GM12878 (cell line): Measurements from ENCODE around the gene CDK15. TPM values are rescaled to one million over a fixed set of nuclear protein-coding genes. Genes with fewer than 3 reads are reported as not detected.

Source experiments
- BACH1 ChIP-seq: fragments of 450-650 bp; IDR thresholded peaks from 2 replicates; pipeline ENCODE4 v1.6.1; 2017; ENCODE audit warnings: mild to moderate bottlenecking, borderline replicate concordance
- CBX3 ChIP-seq: fragments of 200-600 bp; sonication (generic); IDR thresholded peaks from 2 replicates; pipeline ENCODE4 v1.6.1; 2016; ENCODE audit warnings: low read depth, borderline replicate concordance
- CHD2 ChIP-seq: IDR thresholded peaks from 2 replicates; pipeline ENCODE4 v1.6.1; 2011; ENCODE audit warnings: low read depth, low read length, improper control_type of control experiment, borderline replicate concordance
- DPF2 ChIP-seq: fragments of 450-650 bp; IDR thresholded peaks from 2 replicates; pipeline ENCODE4 v1.6.1; 2017; ENCODE audit warnings: mild to moderate bottlenecking
- FOS ChIP-seq: IDR thresholded peaks from 3 replicates; pipeline ENCODE4 v1.6.1; 2011; ENCODE audit warnings: borderline replicate concordance; ENCODE audit not compliant: insufficient read length; ENCODE audit errors: extremely low read depth
- HDAC2 ChIP-seq: fragments of 200-600 bp; sonication (generic); IDR thresholded peaks from 2 replicates; pipeline ENCODE4 v1.6.1; 2017
- JUNB ChIP-seq: IDR thresholded peaks from 2 replicates; pipeline ENCODE4 v1.6.1; 2016; ENCODE audit warnings: antibody characterized with exemption, mild to moderate bottlenecking
- RB1 ChIP-seq: fragments of 450-650 bp; formaldehyde crosslinking; IDR thresholded peaks from 2 replicates; pipeline ENCODE4 v1.6.1; 2017; ENCODE audit warnings: mild to moderate bottlenecking, borderline replicate concordance
- RBBP5 ChIP-seq: fragments of 200-600 bp; sonication (generic); conservative IDR thresholded peaks from 2 replicates; pipeline ENCODE4 v1.6.1; 2016
- RUNX3 ChIP-seq: IDR thresholded peaks from 2 replicates; pipeline ENCODE4 v1.6.1; 2012; ENCODE audit warnings: low read length, inconsistent platforms
- ZNF274 ChIP-seq: IDR thresholded peaks from one replicate; pipeline ENCODE4 v1.8.0; 2011; ENCODE audit not compliant: insufficient read length, insufficient read depth
- ZNF622 ChIP-seq: fragments of 450-650 bp; IDR thresholded peaks from 2 replicates; pipeline ENCODE4 v1.6.1; 2017; ENCODE audit warnings: mild to moderate bottlenecking, inconsistent platforms
- polyA plus RNA-seq, 11 experiments: library from polyadenylated mRNA; depleted of rRNA in 4 of 11; unstranded in 6 of 11; stranded (reverse) in 5 of 11; fragments of >200 nt; fragmentation: Nextera tagmentation in 4 of 11; fragmentation: Illumina TruSeq in 1 of 11; extraction: Ambion mirVana in 4 of 11; extraction: Trizol in 1 of 11; gene quantifications; 1 replicate in 1 of 11; 2 replicates in 10 of 11; pipeline versions ENCODE4 v1.2.1 to v1.2.3, GENCODE V29; 2011 to 2016; ENCODE audit warnings: inconsistent platforms in 2 of 11, missing spikeins in 2 of 11, low read depth in 1 of 11
- total RNA-seq, 4 experiments: library from RNA; depleted of rRNA in 3 of 4; stranded (reverse); fragments of >200 nt in 3 of 4; fragmentation: Illumina TruSeq in 1 of 4; extraction: Trizol in 1 of 4; gene quantifications; 2 replicates each; pipeline versions ENCODE4 v1.2.1 to v1.2.3, GENCODE V29; 2013 to 2021
- TF ChIP-seq, protein P1 (sequence below): fragments of 450-650 bp; IDR thresholded peaks from 2 replicates; pipeline ENCODE4 v1.6.1; 2017; ENCODE audit warnings: mild to moderate bottlenecking, moderate library complexity
- TF ChIP-seq, protein P2 (sequence below): fragments of 450-650 bp; IDR thresholded peaks from 2 replicates; pipeline ENCODE4 v1.6.1; 2014; ENCODE audit warnings: mild to moderate bottlenecking
- TF ChIP-seq, protein P3 (sequence below), 3 experiments: IDR thresholded peaks in 2 of 3; conservative IDR thresholded peaks in 1 of 3; 2 replicates each; pipeline ENCODE4 v1.5.1; 2011; ENCODE audit warnings: low read depth in 3 of 3, low read length in 3 of 3, mild to moderate bottlenecking in 3 of 3, control low read depth in 2 of 3, moderate library complexity in 2 of 3, inconsistent platforms in 1 of 3, mixed read lengths in 1 of 3; ENCODE audit not compliant: control insufficient read depth in 2 of 3, insufficient read depth in 1 of 3; ENCODE audit errors: extremely low read depth in 1 of 3
- TF ChIP-seq, protein P4 (sequence below): IDR thresholded peaks from 2 replicates; pipeline ENCODE4 v1.6.1; 2012; ENCODE audit warnings: low read length, inconsistent platforms

CDK15 gene
- total and polyA plus RNA-seq, 10 of the 15 experiments (the other 5 are each of a cell fraction or from before 2014, with no cell fraction given), result 0.01 to 0.04 TPM; not detected in 8

DNA sequence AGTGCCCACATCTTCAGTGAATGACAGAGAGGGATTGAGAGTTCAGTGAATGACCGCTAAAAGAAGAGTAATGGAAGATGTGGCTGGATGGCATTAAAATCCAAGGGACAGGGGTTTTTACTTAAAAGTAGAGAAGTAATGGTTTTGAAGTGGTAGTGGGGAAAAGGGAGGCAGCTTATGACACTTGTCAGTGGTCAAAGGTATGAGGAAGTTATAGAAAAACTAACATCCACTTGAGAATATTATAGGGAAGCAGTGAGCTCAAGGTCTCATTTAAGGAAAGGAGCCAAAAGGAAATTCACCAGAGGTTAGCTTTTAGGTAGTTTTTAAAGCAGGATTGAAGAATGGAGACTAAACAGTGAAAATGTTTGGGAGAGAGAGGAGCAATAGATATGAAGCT, 24.3 kb downstream of the CDK15 start (continued):
- TF ChIP-seq, protein P1, sequence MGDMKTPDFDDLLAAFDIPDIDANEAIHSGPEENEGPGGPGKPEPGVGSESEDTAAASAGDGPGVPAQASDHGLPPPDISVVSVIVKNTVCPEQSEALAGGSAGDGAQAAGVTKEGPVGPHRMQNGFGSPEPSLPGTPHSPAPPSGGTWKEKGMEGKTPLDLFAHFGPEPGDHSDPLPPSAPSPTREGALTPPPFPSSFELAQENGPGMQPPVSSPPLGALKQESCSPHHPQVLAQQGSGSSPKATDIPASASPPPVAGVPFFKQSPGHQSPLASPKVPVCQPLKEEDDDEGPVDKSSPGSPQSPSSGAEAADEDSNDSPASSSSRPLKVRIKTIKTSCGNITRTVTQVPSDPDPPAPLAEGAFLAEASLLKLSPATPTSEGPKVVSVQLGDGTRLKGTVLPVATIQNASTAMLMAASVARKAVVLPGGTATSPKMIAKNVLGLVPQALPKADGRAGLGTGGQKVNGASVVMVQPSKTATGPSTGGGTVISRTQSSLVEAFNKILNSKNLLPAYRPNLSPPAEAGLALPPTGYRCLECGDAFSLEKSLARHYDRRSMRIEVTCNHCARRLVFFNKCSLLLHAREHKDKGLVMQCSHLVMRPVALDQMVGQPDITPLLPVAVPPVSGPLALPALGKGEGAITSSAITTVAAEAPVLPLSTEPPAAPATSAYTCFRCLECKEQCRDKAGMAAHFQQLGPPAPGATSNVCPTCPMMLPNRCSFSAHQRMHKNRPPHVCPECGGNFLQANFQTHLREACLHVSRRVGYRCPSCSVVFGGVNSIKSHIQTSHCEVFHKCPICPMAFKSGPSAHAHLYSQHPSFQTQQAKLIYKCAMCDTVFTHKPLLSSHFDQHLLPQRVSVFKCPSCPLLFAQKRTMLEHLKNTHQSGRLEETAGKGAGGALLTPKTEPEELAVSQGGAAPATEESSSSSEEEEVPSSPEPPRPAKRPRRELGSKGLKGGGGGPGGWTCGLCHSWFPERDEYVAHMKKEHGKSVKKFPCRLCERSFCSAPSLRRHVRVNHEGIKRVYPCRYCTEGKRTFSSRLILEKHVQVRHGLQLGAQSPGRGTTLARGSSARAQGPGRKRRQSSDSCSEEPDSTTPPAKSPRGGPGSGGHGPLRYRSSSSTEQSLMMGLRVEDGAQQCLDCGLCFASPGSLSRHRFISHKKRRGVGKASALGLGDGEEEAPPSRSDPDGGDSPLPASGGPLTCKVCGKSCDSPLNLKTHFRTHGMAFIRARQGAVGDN, result no peak
- TF ChIP-seq FOS (no peak), RB1 (no peak), DPF2 (no peak), HDAC2 (no peak), ZNF274 (no peak), CBX3 (no peak), ZNF622 (no peak), BACH1 (no peak), RUNX3 (no peak), JUNB (no peak), CHD2 (no peak), RBBP5 (no peak)
- TF ChIP-seq, protein P2, sequence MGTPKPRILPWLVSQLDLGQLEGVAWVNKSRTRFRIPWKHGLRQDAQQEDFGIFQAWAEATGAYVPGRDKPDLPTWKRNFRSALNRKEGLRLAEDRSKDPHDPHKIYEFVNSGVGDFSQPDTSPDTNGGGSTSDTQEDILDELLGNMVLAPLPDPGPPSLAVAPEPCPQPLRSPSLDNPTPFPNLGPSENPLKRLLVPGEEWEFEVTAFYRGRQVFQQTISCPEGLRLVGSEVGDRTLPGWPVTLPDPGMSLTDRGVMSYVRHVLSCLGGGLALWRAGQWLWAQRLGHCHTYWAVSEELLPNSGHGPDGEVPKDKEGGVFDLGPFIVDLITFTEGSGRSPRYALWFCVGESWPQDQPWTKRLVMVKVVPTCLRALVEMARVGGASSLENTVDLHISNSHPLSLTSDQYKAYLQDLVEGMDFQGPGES, result no peak
- TF ChIP-seq, protein P3, sequence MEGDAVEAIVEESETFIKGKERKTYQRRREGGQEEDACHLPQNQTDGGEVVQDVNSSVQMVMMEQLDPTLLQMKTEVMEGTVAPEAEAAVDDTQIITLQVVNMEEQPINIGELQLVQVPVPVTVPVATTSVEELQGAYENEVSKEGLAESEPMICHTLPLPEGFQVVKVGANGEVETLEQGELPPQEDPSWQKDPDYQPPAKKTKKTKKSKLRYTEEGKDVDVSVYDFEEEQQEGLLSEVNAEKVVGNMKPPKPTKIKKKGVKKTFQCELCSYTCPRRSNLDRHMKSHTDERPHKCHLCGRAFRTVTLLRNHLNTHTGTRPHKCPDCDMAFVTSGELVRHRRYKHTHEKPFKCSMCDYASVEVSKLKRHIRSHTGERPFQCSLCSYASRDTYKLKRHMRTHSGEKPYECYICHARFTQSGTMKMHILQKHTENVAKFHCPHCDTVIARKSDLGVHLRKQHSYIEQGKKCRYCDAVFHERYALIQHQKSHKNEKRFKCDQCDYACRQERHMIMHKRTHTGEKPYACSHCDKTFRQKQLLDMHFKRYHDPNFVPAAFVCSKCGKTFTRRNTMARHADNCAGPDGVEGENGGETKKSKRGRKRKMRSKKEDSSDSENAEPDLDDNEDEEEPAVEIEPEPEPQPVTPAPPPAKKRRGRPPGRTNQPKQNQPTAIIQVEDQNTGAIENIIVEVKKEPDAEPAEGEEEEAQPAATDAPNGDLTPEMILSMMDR (IDR thresholded peaks at IDR 0.05 in 2 of 3, conservative IDR thresholded peaks at IDR 0.05 in 1 of 3; ENCODE audit: control insufficient read depth in 2 of 3, extremely low read depth in 1 of 3, insufficient read depth in 1 of 3, low read depth in 3 of 3, low read length in 3 of 3), result no peak
- TF ChIP-seq, protein P4, sequence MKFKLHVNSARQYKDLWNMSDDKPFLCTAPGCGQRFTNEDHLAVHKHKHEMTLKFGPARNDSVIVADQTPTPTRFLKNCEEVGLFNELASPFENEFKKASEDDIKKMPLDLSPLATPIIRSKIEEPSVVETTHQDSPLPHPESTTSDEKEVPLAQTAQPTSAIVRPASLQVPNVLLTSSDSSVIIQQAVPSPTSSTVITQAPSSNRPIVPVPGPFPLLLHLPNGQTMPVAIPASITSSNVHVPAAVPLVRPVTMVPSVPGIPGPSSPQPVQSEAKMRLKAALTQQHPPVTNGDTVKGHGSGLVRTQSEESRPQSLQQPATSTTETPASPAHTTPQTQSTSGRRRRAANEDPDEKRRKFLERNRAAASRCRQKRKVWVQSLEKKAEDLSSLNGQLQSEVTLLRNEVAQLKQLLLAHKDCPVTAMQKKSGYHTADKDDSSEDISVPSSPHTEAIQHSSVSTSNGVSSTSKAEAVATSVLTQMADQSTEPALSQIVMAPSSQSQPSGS, result no peak
